HK-2 (cell line): Measurements from ENCODE around the gene SULT1E1.
"Not testable (repeated sequence)": the region's sequence is repeated elsewhere in the genome, so short reads cannot be mapped to it uniquely, and the experiment has no call there.

ENCODE experiments used
- DNase-seq: peaks from one replicate; pipeline ENCODE4 v3.0.0-alpha.2; 2018; ENCODE audit not compliant: unreplicated experiment

SULT1E1 gene

GRCh38 chr4:69843301-69843700 is 16.6 kb downstream of the SULT1E1 start:
- no peak for DNase-seq

GRCh38 chr4:69838977-69839376 is 21.0 kb downstream of the SULT1E1 start:
- no peak for DNase-seq

GRCh38 chr4:69836287-69836686 is 23.7 kb downstream of the SULT1E1 start:
- DNase-seq = no peak

- no peak for DNase-seq
Measured at GRCh38 chr4:69835766-69836165, 24.2 kb downstream of the SULT1E1 start.

GRCh38 chr4:69833251-69833650 is 26.7 kb downstream of the SULT1E1 start:
- no peak for DNase-seq

GRCh38 chr4:69832326-69833030 is 27.5 kb downstream of the SULT1E1 start:
- no peak for DNase-seq

- no peak for DNase-seq
Measured at GRCh38 chr4:69831646-69832325, 28.2 kb downstream of the SULT1E1 start.

- DNase-seq = no peak
Measured at GRCh38 chr4:69831270-69831627, 28.7 kb downstream of the SULT1E1 start.

- no peak for DNase-seq
Measured at GRCh38 chr4:69830560-69831269, 29.2 kb downstream of the SULT1E1 start.

- no peak for DNase-seq
Measured at GRCh38 chr4:69830192-69830559, 29.8 kb downstream of the SULT1E1 start.

GRCh38 chr4:69829678-69830077 is 30.3 kb downstream of the SULT1E1 start:
- no peak for DNase-seq

- DNase-seq = no peak
Measured at GRCh38 chr4:69828828-69829227, 31.1 kb downstream of the SULT1E1 start.

- DNase-seq = not testable (repeated sequence)
Measured at GRCh38 chr4:69825056-69825455, 34.9 kb downstream of the SULT1E1 start.

GRCh38 chr4:69823481-69824186 is 36.3 kb downstream of the SULT1E1 start:
- DNase-seq = peak; percentile 27

GRCh38 chr4:69823048-69823447 is 36.9 kb downstream of the SULT1E1 start:
- no peak for DNase-seq

GRCh38 chr4:69822198-69822597 is 37.7 kb downstream of the SULT1E1 start:
- no peak for DNase-seq

GRCh38 chr4:69818060-69818639 is 41.8 kb downstream of the SULT1E1 start:
- DNase-seq = no peak

GRCh38 chr4:69816236-69816635 is 43.7 kb downstream of the SULT1E1 start:
- DNase-seq = no peak

- no peak for DNase-seq
Measured at GRCh38 chr4:69813628-69814027, 46.3 kb downstream of the SULT1E1 start.

- DNase-seq = no peak
Measured at GRCh38 chr4:69811166-69811565, 48.8 kb downstream of the SULT1E1 start.

- no peak for DNase-seq
Measured at GRCh38 chr4:69800599-69800998, 59.3 kb downstream of the SULT1E1 start.

GRCh38 chr4:69799337-69799736 is 60.6 kb downstream of the SULT1E1 start:
- no peak for DNase-seq
